GM12892 (cell line): Measurements from ENCODE around the gene ARHGAP15.

ENCODE experiments used
- DNase-seq: peaks from one replicate; pipeline ENCODE4 v3.0.0; 2011; ENCODE audit not compliant: insufficient read length
- FAIRE-seq: peaks from 2 replicates; lab custom pipeline; 2011; peaks lifted over from hg19 to GRCh38; lab: Jason Lieb, UNC
- POLR2A ChIP-seq: IDR thresholded peaks from 2 replicates; pipeline ENCODE4 v1.6.1; 2011; ENCODE audit warnings: low read depth, low read length, control low read depth
- POLR2AphosphoS5 ChIP-seq: IDR thresholded peaks from 2 replicates; pipeline ENCODE4 v1.6.1; 2011; ENCODE audit warnings: low read depth, low read length, control low read depth
- TAF1 ChIP-seq: IDR thresholded peaks from 2 replicates; pipeline ENCODE4 v1.6.1; 2011; ENCODE audit warnings: low read depth, mild to moderate bottlenecking, control low read depth, low read length, borderline replicate concordance

ARHGAP15 gene

DNA sequence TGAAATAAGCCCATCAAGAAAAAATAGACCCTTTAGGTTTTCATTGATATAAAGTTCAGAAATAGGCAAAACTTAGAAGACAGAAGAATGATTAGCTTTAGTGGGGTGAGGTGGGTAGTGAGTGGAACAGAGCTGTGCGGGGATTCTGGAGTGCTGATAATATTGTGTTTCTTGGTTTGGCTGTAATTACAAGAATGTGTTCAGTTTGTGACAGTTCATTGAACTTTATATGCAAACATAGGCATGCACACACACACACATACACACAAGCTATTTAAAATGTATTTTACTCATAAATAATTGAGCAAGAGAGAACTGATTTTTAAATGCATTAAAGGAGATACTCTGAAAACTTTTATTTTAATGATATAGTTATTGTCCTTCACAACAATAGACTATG lies 17.1 kb downstream of the ARHGAP15 start:
- no peak for DNase-seq
- TF ChIP-seq POLR2A = no peak
- no peak for TF ChIP-seq TAF1
- TF ChIP-seq POLR2AphosphoS5 = no peak
- FAIRE-seq = no peak

DNA sequence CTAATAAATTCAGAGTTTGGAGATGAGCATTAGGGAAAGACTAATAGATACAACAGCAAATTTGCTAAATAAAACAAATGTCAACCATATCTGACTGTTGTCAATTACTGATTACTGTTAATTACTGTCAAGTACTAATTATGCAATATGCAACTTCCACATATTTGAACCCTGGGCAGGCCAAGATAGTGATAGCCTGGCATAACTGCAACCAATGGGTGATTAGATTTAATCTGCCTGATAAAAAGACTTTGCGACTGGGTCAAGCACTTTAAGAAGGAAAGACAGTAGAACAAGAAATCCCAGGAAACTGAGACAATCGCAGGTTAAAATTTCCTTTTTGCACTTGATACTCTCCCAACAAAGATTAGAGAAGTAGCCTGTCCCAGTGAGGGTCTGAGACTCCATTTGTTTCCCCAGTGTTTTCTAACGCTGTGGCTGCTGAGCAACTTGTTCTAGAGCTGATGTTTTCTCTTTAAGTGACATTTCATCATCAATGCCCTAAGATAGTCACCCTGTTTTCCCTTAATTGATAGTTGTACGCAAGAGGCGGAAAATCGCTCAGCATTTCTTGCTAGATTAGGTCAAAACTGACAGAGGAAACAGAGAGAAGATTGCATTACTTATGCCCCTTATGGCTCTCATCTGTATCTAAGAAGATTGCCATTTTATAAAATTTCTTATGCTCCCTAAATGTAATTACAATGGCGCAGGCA lies 17.8 kb downstream of the ARHGAP15 start:
- TF ChIP-seq POLR2A (no peak), POLR2AphosphoS5 (no peak), TAF1 (no peak)
- FAIRE-seq (no peak), DNase-seq (no peak)

DNA sequence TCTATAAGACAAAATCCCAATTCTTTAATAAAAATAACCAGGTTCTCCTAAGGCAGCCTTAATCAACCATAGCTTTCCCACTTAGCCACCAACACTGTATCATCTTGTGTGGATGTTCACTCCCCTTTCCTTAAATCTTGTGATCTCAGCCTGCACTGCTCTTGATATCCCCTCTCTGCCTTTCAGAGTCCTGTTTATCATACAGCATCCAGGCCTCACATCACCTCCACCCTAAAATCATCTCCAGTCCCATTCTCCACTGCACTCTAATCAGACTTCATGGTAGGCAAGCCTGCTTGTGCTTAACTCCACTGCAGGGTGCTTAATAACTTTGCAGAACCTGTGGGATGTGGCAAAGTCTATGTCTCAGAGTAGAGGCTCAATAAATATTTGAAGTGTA lies 18.8 kb downstream of the ARHGAP15 start:
- FAIRE-seq = peak; percentile 77
- DNase-seq = no peak
- no peak for TF ChIP-seq POLR2A
- no peak for TF ChIP-seq POLR2AphosphoS5
- TF ChIP-seq TAF1 = no peak

DNA sequence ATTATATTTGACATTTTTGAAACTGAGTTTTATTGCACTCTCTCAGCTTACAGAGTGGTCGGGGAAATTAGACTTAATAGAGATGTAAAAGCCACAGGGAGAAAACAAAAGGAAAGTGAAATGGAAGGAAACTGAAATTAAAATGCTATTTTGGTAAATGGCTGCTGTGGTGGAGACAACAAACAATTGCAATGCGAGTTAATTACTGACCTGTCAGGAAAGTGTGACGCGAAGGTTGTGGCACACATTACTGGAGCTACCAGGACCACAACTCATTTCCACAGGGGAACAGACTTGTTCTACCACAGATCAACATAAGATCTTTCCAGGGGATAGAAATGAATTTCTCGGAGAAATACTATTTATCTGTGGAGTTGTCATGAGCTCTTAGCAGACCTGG lies 19.5 kb downstream of the ARHGAP15 start:
- DNase-seq (no peak), FAIRE-seq (no peak)
- no peak for TF ChIP-seq POLR2AphosphoS5
- TF ChIP-seq POLR2A = no peak
- TF ChIP-seq TAF1 = no peak

DNA sequence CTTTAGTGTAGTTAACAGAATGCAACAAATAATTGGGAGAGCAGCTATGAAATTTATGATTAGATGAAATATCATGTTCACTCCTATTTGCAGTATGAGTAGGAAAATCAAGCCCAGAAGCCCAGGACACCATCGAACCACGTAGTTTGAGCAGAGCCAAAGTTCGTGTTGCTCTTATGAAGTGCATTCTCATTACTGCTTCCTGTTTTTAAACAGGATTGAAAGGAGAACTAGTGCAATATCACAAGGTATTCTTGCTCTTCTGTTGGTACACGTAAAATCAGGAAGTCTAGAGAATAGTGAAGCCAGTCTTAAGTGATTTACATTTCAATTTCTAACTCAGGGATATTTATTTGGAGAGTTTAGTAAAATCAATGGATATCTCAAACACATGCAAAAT lies 21.1 kb downstream of the ARHGAP15 start:
- FAIRE-seq = peak; percentile 86
- TF ChIP-seq TAF1 = no peak
- TF ChIP-seq POLR2A = no peak
- no peak for TF ChIP-seq POLR2AphosphoS5
- DNase-seq = no peak

DNA sequence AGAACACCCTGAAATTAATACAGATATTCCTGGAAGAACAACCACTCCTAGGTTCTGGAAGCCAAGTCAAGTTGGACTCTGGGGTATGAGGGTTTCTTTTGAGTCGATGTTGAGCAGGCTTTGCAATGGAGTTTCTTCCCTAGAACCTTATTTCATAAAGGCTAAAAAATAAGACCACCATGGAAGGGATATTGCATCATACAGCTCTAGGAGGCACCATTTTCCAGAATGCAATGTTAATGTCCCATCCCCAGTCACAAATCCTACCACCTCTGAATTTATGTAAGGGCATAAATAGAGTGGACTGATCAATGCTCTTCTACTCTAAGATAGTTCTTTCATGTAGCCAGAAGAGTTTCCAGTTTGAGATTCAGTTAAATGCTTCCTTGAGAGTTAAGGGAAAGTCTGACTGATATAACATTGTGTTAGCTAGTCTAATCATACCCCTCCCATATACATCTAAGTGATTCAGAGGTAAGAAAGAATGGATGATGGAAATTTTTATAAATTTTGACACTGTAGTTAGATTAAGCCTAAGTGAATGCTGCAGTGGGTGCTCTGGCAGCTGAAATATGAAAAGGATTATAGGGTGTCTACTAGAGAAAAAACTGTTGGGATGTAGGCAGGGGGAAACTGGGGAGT lies 22.0 kb downstream of the ARHGAP15 start:
- FAIRE-seq (peak; percentile 30), DNase-seq (no peak)
- TF ChIP-seq TAF1 (no peak), POLR2A (no peak), POLR2AphosphoS5 (no peak)

DNA sequence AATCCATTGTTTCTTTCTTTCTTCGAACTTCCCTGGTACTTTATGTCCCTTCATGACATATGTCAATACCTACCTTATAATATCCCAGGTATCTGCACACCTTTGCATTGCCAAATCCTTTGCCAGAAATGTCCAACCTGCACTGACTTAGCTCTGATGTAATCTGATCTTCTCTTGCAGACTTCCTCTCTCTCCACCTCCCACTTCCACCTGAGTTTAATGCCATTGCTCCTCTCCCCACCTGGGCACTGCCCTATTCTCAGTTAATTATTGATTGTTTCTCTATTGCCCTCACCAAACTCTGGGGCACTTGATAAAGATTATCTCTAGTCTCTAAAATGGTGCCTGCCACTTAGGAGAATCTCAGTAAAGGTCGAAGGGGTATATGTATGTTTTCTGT lies 23.0 kb downstream of the ARHGAP15 start:
- no peak for FAIRE-seq
- no peak for DNase-seq
- TF ChIP-seq POLR2A (no peak), POLR2AphosphoS5 (no peak), TAF1 (no peak)

DNA sequence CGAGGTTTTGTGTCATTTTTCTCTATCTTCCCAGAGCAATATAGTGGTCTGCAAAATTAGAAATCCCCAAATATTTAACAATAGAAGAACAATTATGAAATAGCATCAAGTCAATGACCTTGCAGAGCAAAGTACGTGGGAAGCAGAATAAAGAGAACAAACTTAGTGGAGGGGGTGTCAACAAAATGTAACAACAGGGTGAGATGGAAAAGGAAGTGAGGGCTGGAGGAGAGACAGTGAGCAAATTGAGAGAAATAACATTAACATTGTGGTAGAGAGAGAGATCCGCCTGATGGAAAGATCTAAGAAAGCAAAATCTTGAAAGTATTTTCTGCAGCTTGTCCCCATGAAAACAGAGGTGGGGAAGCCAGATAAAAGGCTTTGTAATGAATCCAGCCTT lies 23.4 kb downstream of the ARHGAP15 start:
- FAIRE-seq (no peak), DNase-seq (no peak)
- TF ChIP-seq POLR2A (no peak), POLR2AphosphoS5 (no peak), TAF1 (no peak)

DNA sequence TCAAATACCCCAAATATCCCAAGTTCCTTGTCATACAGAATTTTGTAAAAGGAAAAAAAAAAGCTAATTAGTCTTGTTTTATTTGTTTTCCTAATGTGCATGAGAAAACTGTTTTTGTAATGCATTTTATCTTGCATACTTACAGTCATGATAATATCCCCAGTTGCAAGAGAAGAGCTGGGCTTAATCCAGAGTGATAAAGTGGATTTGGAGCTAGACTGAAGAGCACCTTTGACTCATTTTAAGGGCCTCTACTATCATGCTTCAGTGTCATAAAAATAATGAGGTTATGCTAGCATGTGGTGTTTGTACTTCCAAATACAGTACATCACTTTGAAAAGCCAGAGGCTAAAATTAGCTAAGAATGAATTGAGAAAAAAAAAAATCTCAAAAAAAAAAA lies 26.4 kb downstream of the ARHGAP15 start:
- no peak for DNase-seq
- TF ChIP-seq POLR2AphosphoS5 = no peak
- no peak for TF ChIP-seq POLR2A
- no peak for TF ChIP-seq TAF1
- FAIRE-seq = no peak

DNA sequence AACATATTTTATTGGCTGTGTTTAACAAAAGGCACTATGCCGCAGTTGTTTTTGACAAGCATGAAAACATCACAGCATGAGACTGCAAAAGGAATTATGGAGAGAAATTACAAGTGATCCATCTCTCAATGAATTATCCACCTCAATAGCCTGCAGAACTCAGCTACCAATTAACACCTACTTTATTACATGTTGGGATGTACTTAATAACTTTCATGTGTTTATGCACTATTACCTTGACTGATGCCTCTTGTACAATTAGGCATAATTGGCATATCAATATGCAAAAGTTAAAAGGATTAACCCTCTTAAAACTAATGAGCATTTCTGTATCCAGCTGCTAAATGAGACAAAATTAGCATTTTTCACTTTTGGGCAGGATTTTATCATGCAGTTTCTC lies 27.8 kb downstream of the ARHGAP15 start:
- no peak for TF ChIP-seq POLR2AphosphoS5
- TF ChIP-seq TAF1 = no peak
- no peak for TF ChIP-seq POLR2A
- DNase-seq (no peak), FAIRE-seq (no peak)

DNA sequence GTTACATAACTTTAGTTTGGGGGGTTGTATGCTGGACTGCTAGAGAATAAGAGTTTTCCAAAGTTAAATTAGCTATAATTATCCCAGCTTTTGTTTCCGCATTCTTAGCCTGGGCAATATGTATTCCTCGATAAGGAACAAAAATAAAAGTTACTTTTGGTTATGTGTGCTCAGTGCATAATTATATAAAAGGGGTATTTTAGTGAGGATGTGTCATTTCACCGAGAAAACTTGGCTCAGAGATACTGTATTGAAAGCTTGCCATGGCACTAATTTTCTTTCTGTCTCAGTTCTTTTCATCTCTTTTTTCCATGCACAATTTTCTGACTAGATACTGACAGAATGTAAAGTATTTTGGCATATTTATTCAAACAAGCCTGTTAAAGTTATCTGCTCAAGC lies 28.2 kb downstream of the ARHGAP15 start:
- FAIRE-seq (no peak), DNase-seq (no peak)
- no peak for TF ChIP-seq TAF1
- TF ChIP-seq POLR2AphosphoS5 = no peak
- TF ChIP-seq POLR2A = no peak

DNA sequence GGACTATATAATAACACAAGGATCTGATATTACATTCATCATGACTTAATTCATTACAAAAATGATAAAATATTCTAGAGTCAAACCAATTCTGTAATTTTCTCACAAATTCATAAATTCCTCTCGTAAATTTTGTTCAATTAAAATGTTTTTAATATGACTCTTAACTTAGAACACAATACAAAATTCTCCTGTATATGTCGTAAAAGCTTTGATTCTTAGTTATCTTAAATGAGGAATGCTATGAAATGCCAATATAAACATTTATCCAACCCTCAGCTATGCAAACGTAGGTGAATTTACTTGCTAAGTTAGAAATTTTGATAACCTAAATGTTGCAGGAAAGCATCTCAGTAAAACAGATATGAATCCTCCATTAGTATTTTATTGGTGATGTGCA lies 28.9 kb downstream of the ARHGAP15 start:
- FAIRE-seq = no peak
- DNase-seq = no peak
- TF ChIP-seq POLR2A (no peak), TAF1 (no peak), POLR2AphosphoS5 (no peak)
